Thyroid gland (tissue), 4 donors: Measurements from ENCODE around the gene GPR37. TPM values are rescaled to one million over a fixed set of nuclear protein-coding genes. Genes with fewer than 3 reads are reported as not detected.

Experiments used
- DNase-seq, 2 donors: peaks; one replicate each; pipeline ENCODE4 v3.0.0-alpha.2; 2019
- H3K27ac ChIP-seq, 3 donors: fragments of 200-600 bp; sonication (generic); 1 replicate in 2 of 3; 2 replicates in 1 of 3; pipeline ENCODE4 v1.5.1; 2016 to 2019; ENCODE audit warnings: mild to moderate bottlenecking in 1 of 3, moderate library complexity in 1 of 3
- H3K27me3 ChIP-seq: fragments of 200-600 bp; sonication (generic); one replicate; pipeline ENCODE4 v1.5.1; 2019
- H3K36me3 ChIP-seq, 2 donors: fragments of 200-600 bp; sonication (generic); one replicate each; pipeline ENCODE4 v1.5.1; 2016 to 2019
- H3K4me1 ChIP-seq, 2 donors: fragments of 200-600 bp; sonication (generic); one replicate each; pipeline ENCODE4 v1.5.1; 2017 to 2019
- H3K4me3 ChIP-seq, 3 donors: fragments of 200-600 bp; sonication (generic); replicated peaks in 1 of 3; 1 replicate in 2 of 3; 2 replicates in 1 of 3; pipeline ENCODE4 v1.5.1; 2016; ENCODE audit warnings: mild to moderate bottlenecking in 1 of 3
- H3K9me3 ChIP-seq: fragments of 200-600 bp; sonication (generic); one replicate; pipeline ENCODE4 v1.5.1; 2017
- CTCF ChIP-seq, 6 experiments: fragments of 200-600 bp in 3 of 6; fragments of 450-650 bp in 3 of 6; sonication (generic) in 3 of 6; IDR thresholded peaks; one replicate each; pipeline ENCODE4 v1.5.1; 2016 to 2019; ENCODE audit warnings: antibody characterized with exemption in 6 of 6, mild to moderate bottlenecking in 2 of 6, inconsistent platforms in 1 of 6, moderate library complexity in 1 of 6
- POLR2A ChIP-seq, 2 donors: fragments of 450-650 bp; IDR thresholded peaks; one replicate each; pipeline ENCODE4 v1.6.1; 2017; ENCODE audit warnings: antibody characterized with exemption in 2 of 2, mild to moderate bottlenecking in 2 of 2, moderate library complexity in 1 of 2
- WGBS, 2 donors: methylation state at CpG; one replicate each; pipeline ENCODE4 v1.1.5; 2017; 5-methylcytosine and 5-hydroxymethylcytosine counted together
- intact Hi-C: fragments of 100-400 bp; cut with DNase I; formaldehyde crosslinking; loops from one replicate; pipeline ENCODE4 v1.15.1; 2023
- total RNA-seq, 4 donors: library from RNA; depleted of rRNA; stranded (reverse); fragments of >200 nt; gene quantifications; one replicate each; pipeline ENCODE4 v1.2.3, GENCODE V29; 2016

Gene GPR37
- total RNA-seq, 4 donors from 2014 or later: 0.13 to 0.22 (median 0.20) TPM; not detected in 1

GRCh38 chr7:124810605-124811004 is 45.0 kb upstream of the GPR37 start:
- intact Hi-C loops: no loop called here
- 73 to 74% methylated on average over 3 of the region's 3 CpGs for WGBS, 2 donors
- no peak for TF ChIP-seq CTCF (IDR thresholded peaks at IDR 0.05)
- TF ChIP-seq POLR2A (IDR thresholded peaks at IDR 0.05): no peak

GRCh38 chr7:124808206-124808605 is 42.6 kb upstream of the GPR37 start:
- H3K9me3 ChIP-seq: no peaks in the 10 kb centered on the region
- no peak overlapping the region for H3K4me3 ChIP-seq
- 85 to 86% methylated on average over 5 of the region's 5 CpGs for WGBS, 2 donors
- H3K27ac ChIP-seq: no peak overlapping the region
- no peaks in the 10 kb centered on the region for H3K27me3 ChIP-seq
- DNase-seq: no peak
- no peak for TF ChIP-seq CTCF (IDR thresholded peaks at IDR 0.05)
- TF ChIP-seq POLR2A (IDR thresholded peaks at IDR 0.05): no peak
- intact Hi-C loops: no loop called here
- H3K36me3 ChIP-seq: no peaks in the 10 kb centered on the region
- H3K4me1 ChIP-seq: no peaks in the 10 kb centered on the region

More at GRCh38 chr7:124810605-124811004, 45.0 kb upstream of the GPR37 start:
- Histone ChIP-seq H3K4me1 (no peaks in the 10 kb centered on the region), H3K4me3 (no peak overlapping the region), H3K9me3 (no peaks in the 10 kb centered on the region), H3K27ac (no peak overlapping the region), H3K36me3 (no peaks in the 10 kb centered on the region), H3K27me3 (no peaks in the 10 kb centered on the region)
- no peak for DNase-seq

- Histone ChIP-seq H3K9me3 (no peaks in the 10 kb centered on the region), H3K4me3 (no peak overlapping the region), H3K27ac (no peak overlapping the region), H3K27me3 (no peaks in the 10 kb centered on the region), H3K36me3 (no peaks in the 10 kb centered on the region), H3K4me1 (no peaks in the 10 kb centered on the region)
- no peak for DNase-seq
- WGBS, 2 donors: 87 to 90% methylated on average over 1 of the region's 1 CpG
- intact Hi-C loops: no loop called here
- TF ChIP-seq CTCF (IDR thresholded peaks at IDR 0.05): no peak
- TF ChIP-seq POLR2A (IDR thresholded peaks at IDR 0.05): no peak
Observed at GRCh38 chr7:124801330-124801895, 35.8 kb upstream of the GPR37 start.

GRCh38 chr7:124800386-124800785 is 34.8 kb upstream of the GPR37 start:
- no peak overlapping the region for H3K27ac ChIP-seq
- intact Hi-C loops: no loop called here
- 38 to 61% methylated on average over 2 of the region's 2 CpGs for WGBS, 2 donors
- no peaks in the 10 kb centered on the region for H3K9me3 ChIP-seq
- no peaks in the 10 kb centered on the region for H3K27me3 ChIP-seq
- no peaks in the 10 kb centered on the region for H3K4me1 ChIP-seq
- DNase-seq: no peak
- no peaks in the 10 kb centered on the region for H3K36me3 ChIP-seq
- no peak overlapping the region for H3K4me3 ChIP-seq
- TF ChIP-seq CTCF (IDR thresholded peaks at IDR 0.05): no peak
- no peak for TF ChIP-seq POLR2A (IDR thresholded peaks at IDR 0.05)

- Histone ChIP-seq H3K27me3 (no peaks in the 10 kb centered on the region), H3K9me3 (no peaks in the 10 kb centered on the region), H3K4me1 (no peaks in the 10 kb centered on the region), H3K27ac (no peak overlapping the region), H3K36me3 (no peaks in the 10 kb centered on the region), H3K4me3 (no peak overlapping the region)
- intact Hi-C loops: no loop called here
- no peak for DNase-seq
- 88 to 93% methylated on average over 6 of the region's 6 CpGs for WGBS, 2 donors
- TF ChIP-seq POLR2A (IDR thresholded peaks at IDR 0.05) (no peak), CTCF (IDR thresholded peaks at IDR 0.05) (no peak)
Observed at GRCh38 chr7:124799448-124799847, 33.9 kb upstream of the GPR37 start.
